Colonic mucosa (tissue), 4 donors: ENCODE measurements around the gene SLC7A11. TPM values are rescaled to one million over a fixed set of nuclear protein-coding genes. Genes with fewer than 3 reads are reported as not detected.

Experiments
- DNase-seq: peaks from one replicate; pipeline ENCODE4 v3.0.0-alpha.2; 2020
- H3K27ac ChIP-seq: fragments of 200-600 bp; one replicate; pipeline ENCODE4 v1.8.0; 2021
- H3K27me3 ChIP-seq: fragments of 200-600 bp; one replicate; pipeline ENCODE4 v1.8.0; 2021
- H3K36me3 ChIP-seq: fragments of 200-600 bp; one replicate; pipeline ENCODE4 v1.8.0; 2021
- H3K4me1 ChIP-seq: fragments of 200-600 bp; one replicate; pipeline ENCODE4 v1.8.0; 2021; ENCODE audit warnings: mild to moderate bottlenecking
- H3K4me3 ChIP-seq: fragments of 200-600 bp; one replicate; pipeline ENCODE4 v1.8.0; 2021
- H3K9ac ChIP-seq, 2 donors: one replicate each; pipeline ENCODE4 v1.7.0; 2013; ENCODE audit warnings: control low read depth in 2 of 2, low read depth in 2 of 2, low read length in 2 of 2
- H3K9me3 ChIP-seq: fragments of 200-600 bp; one replicate; pipeline ENCODE4 v1.8.0; 2021
- CTCF ChIP-seq: fragments of 200-600 bp; IDR thresholded peaks from one replicate; pipeline ENCODE4 v1.8.0; 2022; ENCODE audit warnings: antibody characterized with exemption, mild to moderate bottlenecking
- intact Hi-C: fragments of 100-400 bp; cut with DNase I; formaldehyde crosslinking; loops from one replicate; pipeline ENCODE4 v1.14.1; 2022
- total RNA-seq, 2 donors: library from RNA; stranded (reverse); fragmentation: NEBNext Ultra II Directional in 1 of 2; extraction: Animal tissue kit (Norgen Biotek cat#: 25700) in 1 of 2; gene quantifications; one replicate each; pipeline ENCODE4 v1.2.1, GENCODE V29; 2021
- donor health status: healthy.
- donor health status: DM: no; HTN: no; CAD: no.
- donor health status: DM: no; HTN: no; CAD: no.

SLC7A11 gene
- total RNA-seq, 2 donors from 2014 or later: 2.9 to 3.8 TPM

- TF ChIP-seq CTCF: no peak
- H3K9me3 ChIP-seq: no peaks in the 10 kb centered on the region
- intact Hi-C loops: no loop called here
- no peaks in the 10 kb centered on the region for H3K27me3 ChIP-seq
- no peaks in the 10 kb centered on the region for H3K4me1 ChIP-seq
- no peak overlapping the region for H3K27ac ChIP-seq
- DNase-seq: no peak
- no peak overlapping the region for H3K9ac ChIP-seq
- no peaks in the 10 kb centered on the region for H3K36me3 ChIP-seq
- no peak overlapping the region for H3K4me3 ChIP-seq
Observed at GRCh38 chr4:138275963-138276621, 33.9 kb upstream of the SLC7A11 start.

GRCh38 chr4:138275216-138275615, 33.1 kb upstream of the SLC7A11 start:
- H3K4me3 ChIP-seq: no peak overlapping the region
- no peak overlapping the region for H3K27ac ChIP-seq
- no peaks in the 10 kb centered on the region for H3K4me1 ChIP-seq
- intact Hi-C loops: no loop called here
- H3K9ac ChIP-seq: no peak overlapping the region
- H3K9me3 ChIP-seq: no peaks in the 10 kb centered on the region
- TF ChIP-seq CTCF: no peak
- H3K27me3 ChIP-seq: no peaks in the 10 kb centered on the region
- no peaks in the 10 kb centered on the region for H3K36me3 ChIP-seq
- DNase-seq: no peak

GRCh38 chr4:138269175-138269574, 27.0 kb upstream of the SLC7A11 start:
- Histone ChIP-seq H3K36me3 (no peaks in the 10 kb centered on the region), H3K4me1 (no peaks in the 10 kb centered on the region), H3K27me3 (no peaks in the 10 kb centered on the region), H3K27ac (no peak overlapping the region), H3K9ac (no peak overlapping the region), H3K9me3 (no peaks in the 10 kb centered on the region), H3K4me3 (no peak overlapping the region)
- DNase-seq: no peak
- intact Hi-C loops: no loop called here
- no peak for TF ChIP-seq CTCF

- Histone ChIP-seq H3K27me3 (no peaks in the 10 kb centered on the region), H3K27ac (no peak overlapping the region), H3K36me3 (no peaks in the 10 kb centered on the region), H3K9ac (no peak overlapping the region), H3K9me3 (no peaks in the 10 kb centered on the region), H3K4me1 (no peaks in the 10 kb centered on the region), H3K4me3 (no peak overlapping the region)
- TF ChIP-seq CTCF: no peak
- DNase-seq: no peak
- intact Hi-C loops: no loop called here
Observed at GRCh38 chr4:138267835-138268234, 25.7 kb upstream of the SLC7A11 start.

GRCh38 chr4:138266948-138267347, 24.8 kb upstream of the SLC7A11 start:
- H3K4me1 ChIP-seq: no peaks in the 10 kb centered on the region
- H3K27ac ChIP-seq: no peak overlapping the region
- H3K27me3 ChIP-seq: no peaks in the 10 kb centered on the region
- DNase-seq: no peak
- H3K9ac ChIP-seq: no peak overlapping the region
- intact Hi-C loops: no loop called here
- H3K4me3 ChIP-seq: no peak overlapping the region
- TF ChIP-seq CTCF: no peak
- H3K9me3 ChIP-seq: no peaks in the 10 kb centered on the region
- no peaks in the 10 kb centered on the region for H3K36me3 ChIP-seq
